Endothelial cell (in vitro differentiated cells): ENCODE measurements around the gene ASAH2. TPM values are rescaled to one million over a fixed set of nuclear protein-coding genes. Genes with fewer than 3 reads are reported as not detected.

Experiments used
- DNase-seq: peaks from one replicate; pipeline ENCODE4 v3.0.0; 2021; ENCODE audit warnings: low spot score
- H3K27ac Mint-ChIP-seq: one replicate; pipeline ENCODE4 v1.8.0; 2021; ENCODE audit warnings: mixed read lengths, inconsistent platforms; ENCODE audit not compliant: unreplicated experiment
- H3K27me3 Mint-ChIP-seq: one replicate; pipeline ENCODE4 v1.8.0; 2021; ENCODE audit warnings: mild to moderate bottlenecking, moderate library complexity, mixed read lengths, inconsistent platforms; ENCODE audit not compliant: unreplicated experiment
- H3K36me3 Mint-ChIP-seq: one replicate; pipeline ENCODE4 v1.8.0; 2021; ENCODE audit warnings: mild to moderate bottlenecking, low read depth, mixed read lengths, inconsistent platforms; ENCODE audit not compliant: unreplicated experiment
- H3K4me1 Mint-ChIP-seq: one replicate; pipeline ENCODE4 v1.8.0; 2021; ENCODE audit warnings: mild to moderate bottlenecking, mixed read lengths, inconsistent platforms; ENCODE audit not compliant: unreplicated experiment
- H3K4me3 Mint-ChIP-seq: one replicate; pipeline ENCODE4 v1.8.0; 2021; ENCODE audit warnings: mild to moderate bottlenecking, mixed read lengths, inconsistent platforms; ENCODE audit not compliant: unreplicated experiment
- H3K9me3 Mint-ChIP-seq: one replicate; pipeline ENCODE4 v1.8.0; 2021; ENCODE audit warnings: mixed read lengths, inconsistent platforms; ENCODE audit not compliant: unreplicated experiment
- CTCF ChIP-seq: fragments of 200-600 bp; sonication (generic); IDR thresholded peaks from one replicate; pipeline ENCODE4 v1.5.0; 2021; ENCODE audit warnings: antibody characterized with exemption; ENCODE audit not compliant: unreplicated experiment
- total RNA-seq: library from RNA; stranded (reverse); fragmentation: NEBNext Ultra II Directional; extraction: Animal tissue kit (Norgen Biotek cat#: 25700); gene quantifications from one replicate; pipeline ENCODE4 v1.2.1, GENCODE V29; 2021; ENCODE audit not compliant: unreplicated experiment

Gene ASAH2
- total RNA-seq, 1 donor from 2014 or later: 1.7 TPM

DNA sequence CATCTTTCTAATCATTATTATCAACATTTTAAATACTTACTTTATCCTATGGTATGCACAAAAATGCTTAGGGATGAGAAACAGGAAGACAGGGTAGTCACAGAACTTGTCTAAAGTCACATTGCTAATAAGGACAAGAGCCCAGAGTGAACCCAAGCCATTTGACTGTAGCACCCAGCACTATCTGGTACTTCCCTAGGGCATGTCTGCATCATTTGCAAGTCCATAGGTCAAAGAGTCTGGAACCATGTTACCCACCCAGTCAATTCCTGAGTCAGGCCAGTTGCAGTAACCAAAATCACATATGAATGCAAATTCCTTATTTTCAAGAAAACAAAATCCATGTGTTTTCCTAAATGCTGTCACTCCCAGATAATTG is 19.1 kb downstream of the ASAH2 start:
- Mint-ChIP-seq H3K36me3 (no peaks in the 10 kb centered on the region), H3K27me3 (no peaks in the 10 kb centered on the region), H3K4me1 (no peaks in the 10 kb centered on the region), H3K9me3 (no peaks in the 10 kb centered on the region), H3K27ac (no peak overlapping the region), H3K4me3 (no peak overlapping the region)
- DNase-seq: no peak
- no peak for TF ChIP-seq CTCF

GRCh38 chr10:50231515-50232260 is 19.6 kb downstream of the ASAH2 start:
- Mint-ChIP-seq H3K4me1 (no peaks in the 10 kb centered on the region), H3K27me3 (no peaks in the 10 kb centered on the region), H3K9me3 (no peaks in the 10 kb centered on the region), H3K4me3 (no peak overlapping the region), H3K27ac (no peak overlapping the region), H3K36me3 (no peaks in the 10 kb centered on the region)
- TF ChIP-seq CTCF: no peak
- DNase-seq: no peak

- no peak for TF ChIP-seq CTCF
- no peaks in the 10 kb centered on the region for H3K36me3 Mint-ChIP-seq
- no peaks in the 10 kb centered on the region for H3K4me1 Mint-ChIP-seq
- H3K9me3 Mint-ChIP-seq: no peaks in the 10 kb centered on the region
- H3K27me3 Mint-ChIP-seq: no peaks in the 10 kb centered on the region
- no peak overlapping the region for H3K27ac Mint-ChIP-seq
- no peak overlapping the region for H3K4me3 Mint-ChIP-seq
- DNase-seq: no peak
Measured at GRCh38 chr10:50229460-50229859, 21.9 kb downstream of the ASAH2 start.

- no peaks in the 10 kb centered on the region for H3K27me3 Mint-ChIP-seq
- no peak for TF ChIP-seq CTCF
- H3K4me1 Mint-ChIP-seq: no peaks in the 10 kb centered on the region
Measured at GRCh38 chr10:50228672-50229071, 22.6 kb downstream of the ASAH2 start.

GRCh38 chr10:50226610-50227009 is 24.7 kb downstream of the ASAH2 start:
- Mint-ChIP-seq H3K4me3 (no peak overlapping the region), H3K36me3 (no peaks in the 10 kb centered on the region), H3K4me1 (no peaks in the 10 kb centered on the region), H3K9me3 (no peaks in the 10 kb centered on the region), H3K27me3 (peaks cover 2% of the 10 kb centered on the region), H3K27ac (no peak overlapping the region)
- no peak for TF ChIP-seq CTCF
- DNase-seq: no peak

More at GRCh38 chr10:50228672-50229071, 22.6 kb downstream of the ASAH2 start:
- no peak for DNase-seq
- H3K36me3 Mint-ChIP-seq: no peaks in the 10 kb centered on the region
- no peak overlapping the region for H3K4me3 Mint-ChIP-seq
- no peak overlapping the region for H3K27ac Mint-ChIP-seq
- no peaks in the 10 kb centered on the region for H3K9me3 Mint-ChIP-seq
